Naive B cell (primary cell): ENCODE results near the gene NISCH. TPM values are rescaled to one million over a fixed set of nuclear protein-coding genes. Genes with fewer than 3 reads are reported as not detected.
A peak's percentile ranks its signal among the peaks of the same experiment; 100 is the strongest.

Experiments
- ATAC-seq, 2 donors: fragments of 150-1000 bp; cut with Tn5 transposase; 2 replicates each; pipeline ENCODE4 v1.10.0; 2021; ENCODE audit warnings: low read depth in 2 of 2, mild to moderate bottlenecking in 2 of 2, moderate library complexity in 2 of 2
- DNase-seq: peaks from one replicate; pipeline ENCODE4 v3.0.0; 2022
- H3K27ac Mint-ChIP-seq, 6 donors: one replicate each; pipeline ENCODE4 v1.8.0; 2020 to 2022; ENCODE audit warnings: mild to moderate bottlenecking in 6 of 6, mixed read lengths in 6 of 6, moderate library complexity in 5 of 6, inconsistent platforms in 2 of 6
- H3K27me3 Mint-ChIP-seq, 3 donors: one replicate each; pipeline ENCODE4 v1.8.0; 2021 to 2022; ENCODE audit warnings: mixed read lengths in 3 of 3, mild to moderate bottlenecking in 1 of 3
- H3K36me3 Mint-ChIP-seq, 2 donors: one replicate each; pipeline ENCODE4 v1.8.0; 2020 to 2022; ENCODE audit warnings: mixed read lengths in 2 of 2, inconsistent platforms in 1 of 2, mild to moderate bottlenecking in 1 of 2
- H3K4me1 Mint-ChIP-seq, 3 donors: one replicate each; pipeline ENCODE4 v1.8.0; 2020 to 2022; ENCODE audit warnings: mixed read lengths in 3 of 3, inconsistent platforms in 1 of 3, mild to moderate bottlenecking in 1 of 3, moderate library complexity in 1 of 3
- H3K4me3 Mint-ChIP-seq, 8 donors: one replicate each; pipeline ENCODE4 v1.8.0; 2020 to 2022; ENCODE audit warnings: mild to moderate bottlenecking in 8 of 8, mixed read lengths in 8 of 8, moderate library complexity in 8 of 8, inconsistent platforms in 2 of 8
- H3K9me3 Mint-ChIP-seq, 7 donors: one replicate each; pipeline ENCODE4 v1.8.0; 2020 to 2022; ENCODE audit warnings: mixed read lengths in 7 of 7, mild to moderate bottlenecking in 5 of 7, inconsistent platforms in 2 of 7, moderate library complexity in 1 of 7
- polyA plus RNA-seq, 6 donors: library from polyadenylated mRNA; unstranded; fragments of 300-500 nt; fragmentation: Illumina TruSeq; gene quantifications; one replicate each; pipeline ENCODE4 v1.2.3, GENCODE V29; 2021; ENCODE audit warnings: low read depth in 6 of 6

Gene NISCH
- polyA plus RNA-seq, 6 donors from 2014 or later, result 14.4 to 27.0 (median 15.7) TPM

GRCh38 chr3:52430416-52430810 lies 25.0 kb upstream of the NISCH start:
- no peak for ATAC-seq
- Mint-ChIP-seq H3K4me3 (no peak overlapping the region), H3K4me1 (no peaks in the 10 kb centered on the region), H3K27ac (no peak overlapping the region), H3K27me3 (peaks cover 0 to 9% (median 0%) of the 10 kb centered on the region in 3 donors), H3K9me3 (no peaks in the 10 kb centered on the region), H3K36me3 (no peaks in the 10 kb centered on the region)
- DNase-seq, result no peak

- Mint-ChIP-seq H3K4me1 (no peaks in the 10 kb centered on the region), H3K27me3 (peaks cover 0 to 9% (median 8%) of the 10 kb centered on the region in 3 donors), H3K36me3 (no peaks in the 10 kb centered on the region), H3K4me3 (peak overlapping the region in 1 of 8 donors; percentile 12), H3K27ac (peak overlapping the region in 1 of 6 donors; percentile 66), H3K9me3 (no peaks in the 10 kb centered on the region)
- ATAC-seq (no peak), DNase-seq (no peak)
Measured at GRCh38 chr3:52431459-52432223, 23.8 kb upstream of the NISCH start.

- Mint-ChIP-seq H3K4me3 (peak overlapping the region in 1 of 8 donors; percentile 12), H3K4me1 (no peaks in the 10 kb centered on the region), H3K36me3 (no peaks in the 10 kb centered on the region), H3K27ac (peak overlapping the region in 1 of 6 donors; percentile 66), H3K27me3 (peaks cover 0 to 9% (median 8%) of the 10 kb centered on the region in 3 donors), H3K9me3 (no peaks in the 10 kb centered on the region)
- no peak for ATAC-seq
- no peak for DNase-seq
Measured at GRCh38 chr3:52432225-52432624, 23.2 kb upstream of the NISCH start.

GRCh38 chr3:52432691-52433141 lies 22.7 kb upstream of the NISCH start:
- Mint-ChIP-seq H3K27ac (peak overlapping the region in 1 of 6 donors; percentile 15), H3K36me3 (no peaks in the 10 kb centered on the region), H3K9me3 (no peaks in the 10 kb centered on the region), H3K4me1 (no peaks in the 10 kb centered on the region), H3K4me3 (no peak overlapping the region), H3K27me3 (peaks cover 0 to 9% (median 8%) of the 10 kb centered on the region in 3 donors)
- ATAC-seq, result no peak
- DNase-seq, result no peak

- no peak for DNase-seq
- H3K9me3 Mint-ChIP-seq, result no peaks in the 10 kb centered on the region
- peaks cover 0 to 8% (median 5%) of the 10 kb centered on the region in 3 donors for H3K27me3 Mint-ChIP-seq
- ATAC-seq, result no peak
- no peak overlapping the region for H3K27ac Mint-ChIP-seq
- no peaks in the 10 kb centered on the region for H3K36me3 Mint-ChIP-seq
- H3K4me1 Mint-ChIP-seq, result no peaks in the 10 kb centered on the region
- H3K4me3 Mint-ChIP-seq, result no peak overlapping the region
Measured at GRCh38 chr3:52433328-52433995, 21.9 kb upstream of the NISCH start.

- H3K9me3 Mint-ChIP-seq, result no peaks in the 10 kb centered on the region
- no peaks in the 10 kb centered on the region for H3K4me1 Mint-ChIP-seq
- peaks cover 0 to 8% (median 5%) of the 10 kb centered on the region in 3 donors for H3K27me3 Mint-ChIP-seq
- no peak for DNase-seq
- ATAC-seq, result no peak
- no peak overlapping the region for H3K27ac Mint-ChIP-seq
- no peak overlapping the region for H3K4me3 Mint-ChIP-seq
- no peaks in the 10 kb centered on the region for H3K36me3 Mint-ChIP-seq
Measured at GRCh38 chr3:52433996-52434479, 21.4 kb upstream of the NISCH start.

GRCh38 chr3:52434491-52435115 lies 20.8 kb upstream of the NISCH start:
- Mint-ChIP-seq H3K4me1 (no peaks in the 10 kb centered on the region), H3K4me3 (no peak overlapping the region), H3K36me3 (no peaks in the 10 kb centered on the region), H3K27me3 (peaks cover 0 to 8% (median 5%) of the 10 kb centered on the region in 3 donors), H3K27ac (no peak overlapping the region), H3K9me3 (no peaks in the 10 kb centered on the region)
- ATAC-seq (no peak), DNase-seq (no peak)

- no peak overlapping the region for H3K4me3 Mint-ChIP-seq
- no peaks in the 10 kb centered on the region for H3K4me1 Mint-ChIP-seq
- no peak overlapping the region for H3K27ac Mint-ChIP-seq
- H3K9me3 Mint-ChIP-seq, result no peaks in the 10 kb centered on the region
- no peaks in the 10 kb centered on the region for H3K36me3 Mint-ChIP-seq
- ATAC-seq, result no peak
- H3K27me3 Mint-ChIP-seq, result peaks cover 0 to 8% (median 5%) of the 10 kb centered on the region in 3 donors
- DNase-seq, result no peak
Measured at GRCh38 chr3:52435246-52436101, 19.9 kb upstream of the NISCH start.

- no peaks in the 10 kb centered on the region for H3K36me3 Mint-ChIP-seq
- no peak for ATAC-seq
- peaks cover 0 to 8% (median 5%) of the 10 kb centered on the region in 3 donors for H3K27me3 Mint-ChIP-seq
- no peak overlapping the region for H3K4me3 Mint-ChIP-seq
- H3K4me1 Mint-ChIP-seq, result no peaks in the 10 kb centered on the region
- no peak for DNase-seq
- no peaks in the 10 kb centered on the region for H3K9me3 Mint-ChIP-seq
- H3K27ac Mint-ChIP-seq, result no peak overlapping the region
Measured at GRCh38 chr3:52436500-52437149, 18.8 kb upstream of the NISCH start.

- H3K27me3 Mint-ChIP-seq, result peaks cover 0 to 9% (median 0%) of the 10 kb centered on the region in 3 donors
- H3K9me3 Mint-ChIP-seq, result no peaks in the 10 kb centered on the region
- no peak overlapping the region for H3K4me3 Mint-ChIP-seq
- H3K27ac Mint-ChIP-seq, result peak overlapping the region in 1 of 6 donors; percentile 78
- H3K4me1 Mint-ChIP-seq, result no peaks in the 10 kb centered on the region
- no peak for ATAC-seq
- no peak for DNase-seq
- no peaks in the 10 kb centered on the region for H3K36me3 Mint-ChIP-seq
Measured at GRCh38 chr3:52437326-52438103, 17.9 kb upstream of the NISCH start.

- Mint-ChIP-seq H3K27ac (no peak overlapping the region), H3K4me3 (no peak overlapping the region), H3K27me3 (peaks cover 0 to 14% (median 0%) of the 10 kb centered on the region in 3 donors), H3K36me3 (no peaks in the 10 kb centered on the region), H3K4me1 (no peaks in the 10 kb centered on the region), H3K9me3 (no peaks in the 10 kb centered on the region)
- ATAC-seq (no peak), DNase-seq (no peak)
Measured at GRCh38 chr3:52438104-52438376, 17.4 kb upstream of the NISCH start.
